Measurements from ENCODE around the gene FAM43B.

DNA sequence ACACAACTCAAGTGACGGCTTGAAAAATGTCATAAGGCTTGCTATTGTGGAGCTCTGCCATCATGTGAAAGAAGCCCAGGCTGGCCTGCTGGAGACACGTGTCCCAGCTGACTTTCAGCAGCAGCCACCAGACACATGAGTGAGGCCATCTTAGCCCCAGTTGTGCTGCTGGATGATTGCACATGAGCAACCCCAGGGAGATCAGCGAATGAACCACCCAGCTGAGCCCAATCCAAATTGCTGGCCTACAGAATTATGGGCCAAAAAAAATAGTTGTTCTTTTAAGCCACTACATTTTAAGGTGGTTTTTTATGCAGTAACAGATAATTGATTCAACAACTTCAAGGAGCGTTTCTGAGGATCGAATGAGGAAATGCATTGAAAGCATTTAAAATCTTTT lies 19.1 kb downstream of the FAM43B start:
- TF ChIP-seq, protein P1, sequence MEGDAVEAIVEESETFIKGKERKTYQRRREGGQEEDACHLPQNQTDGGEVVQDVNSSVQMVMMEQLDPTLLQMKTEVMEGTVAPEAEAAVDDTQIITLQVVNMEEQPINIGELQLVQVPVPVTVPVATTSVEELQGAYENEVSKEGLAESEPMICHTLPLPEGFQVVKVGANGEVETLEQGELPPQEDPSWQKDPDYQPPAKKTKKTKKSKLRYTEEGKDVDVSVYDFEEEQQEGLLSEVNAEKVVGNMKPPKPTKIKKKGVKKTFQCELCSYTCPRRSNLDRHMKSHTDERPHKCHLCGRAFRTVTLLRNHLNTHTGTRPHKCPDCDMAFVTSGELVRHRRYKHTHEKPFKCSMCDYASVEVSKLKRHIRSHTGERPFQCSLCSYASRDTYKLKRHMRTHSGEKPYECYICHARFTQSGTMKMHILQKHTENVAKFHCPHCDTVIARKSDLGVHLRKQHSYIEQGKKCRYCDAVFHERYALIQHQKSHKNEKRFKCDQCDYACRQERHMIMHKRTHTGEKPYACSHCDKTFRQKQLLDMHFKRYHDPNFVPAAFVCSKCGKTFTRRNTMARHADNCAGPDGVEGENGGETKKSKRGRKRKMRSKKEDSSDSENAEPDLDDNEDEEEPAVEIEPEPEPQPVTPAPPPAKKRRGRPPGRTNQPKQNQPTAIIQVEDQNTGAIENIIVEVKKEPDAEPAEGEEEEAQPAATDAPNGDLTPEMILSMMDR (IDR thresholded peaks at IDR 0.05; ENCODE audit: low read depth, low read length), result no peak
- no peak for TF ChIP-seq EZH2phosphoT487 (IDR thresholded peaks at IDR 0.05; ENCODE audit: low read depth)
